GM21576 (cell line): ENCODE measurements around the gene LATS2.

Experiments used
- ATAC-seq: cut with Tn5 transposase; IDR thresholded peaks from one replicate; pipeline ENCODE4 v1.9.1; 2021; ENCODE audit warnings: mild to moderate bottlenecking, moderate library complexity; ENCODE audit not compliant: unreplicated experiment

The LATS2 gene

GRCh38 chr13:20994441-20994821 lies 67.0 kb downstream of the LATS2 start:
- ATAC-seq = no peak

GRCh38 chr13:20993661-20994440 lies 67.5 kb downstream of the LATS2 start:
- ATAC-seq = no peak

GRCh38 chr13:20993211-20993610 lies 68.2 kb downstream of the LATS2 start:
- no peak for ATAC-seq

GRCh38 chr13:20991741-20992520 lies 69.5 kb downstream of the LATS2 start:
- ATAC-seq = no peak

- no peak for ATAC-seq
Observed at GRCh38 chr13:20990910-20991525, 70.4 kb downstream of the LATS2 start.

GRCh38 chr13:20989656-20990321 lies 71.6 kb downstream of the LATS2 start:
- no peak for ATAC-seq

GRCh38 chr13:20988909-20989655 lies 72.3 kb downstream of the LATS2 start:
- no peak for ATAC-seq

GRCh38 chr13:20988033-20988908 lies 73.1 kb downstream of the LATS2 start:
- ATAC-seq = no peak

- ATAC-seq = no peak
Observed at GRCh38 chr13:20987599-20987998, 73.8 kb downstream of the LATS2 start.

GRCh38 chr13:20984879-20985278 lies 76.5 kb downstream of the LATS2 start:
- ATAC-seq = no peak

GRCh38 chr13:20983386-20983785 lies 78.0 kb downstream of the LATS2 start:
- ATAC-seq = no peak

- ATAC-seq = no peak
Observed at GRCh38 chr13:20981370-20982095, 79.9 kb downstream of the LATS2 start.

- ATAC-seq = no peak
Observed at GRCh38 chr13:20980899-20981298, 80.5 kb downstream of the LATS2 start.

GRCh38 chr13:20980430-20980829 lies 81.0 kb downstream of the LATS2 start:
- ATAC-seq = no peak

- no peak for ATAC-seq
Observed at GRCh38 chr13:20977394-20977793, 84.0 kb downstream of the LATS2 start.

- no peak for ATAC-seq
Observed at GRCh38 chr13:20974981-20975585, 86.3 kb downstream of the LATS2 start.

GRCh38 chr13:20973886-20974425 lies 87.4 kb downstream of the LATS2 start:
- ATAC-seq = no peak

- ATAC-seq = no peak
Observed at GRCh38 chr13:20972731-20973130, 88.7 kb downstream of the LATS2 start.
